LNCAP (cell line): ENCODE data around the gene APOH.

Source experiments
- CTCF ChIP-seq: fragments of 450-650 bp; IDR thresholded peaks from 2 replicates; pipeline ENCODE4 v1.5.1; 2017; ENCODE audit warnings: mild to moderate bottlenecking

APOH gene

GRCh38 chr17:66228887-66229782 is at the start of gene APOH:
TSS of gene APOH (minus strand) at chr17:66229415. CDS start at chr17:66229379, 36 bp downstream.
- no peak for TF ChIP-seq CTCF

- no peak for TF ChIP-seq CTCF
Measured at GRCh38 chr17:66277191-66277590, 48.0 kb upstream of the APOH start.

- no peak for TF ChIP-seq CTCF
Measured at GRCh38 chr17:66276328-66276937, 47.2 kb upstream of the APOH start.

- no peak for TF ChIP-seq CTCF
Measured at GRCh38 chr17:66275651-66276050, 46.4 kb upstream of the APOH start.

GRCh38 chr17:66273586-66273848 is 44.3 kb upstream of the APOH start:
- TF ChIP-seq CTCF: no peak

- no peak for TF ChIP-seq CTCF
Measured at GRCh38 chr17:66272811-66273585, 43.8 kb upstream of the APOH start.

- TF ChIP-seq CTCF: no peak
Measured at GRCh38 chr17:66271512-66271911, 42.3 kb upstream of the APOH start.
